Stimulated activated CD4-positive, alpha-beta T cell treated with anti-CD3 and anti-CD28 coated beads, TNF-alpha, amount 100 ng/mL, for 48 hours (primary cell): Measurements from ENCODE around the gene BCAM.
"Not testable (repeated sequence)": the region's sequence is repeated elsewhere in the genome, so short reads cannot be mapped to it uniquely, and the experiment has no call there.

ENCODE experiments used
- DNase-seq, 3 donors: peaks; one replicate each; pipeline ENCODE4 v3.0.0-alpha.2; 2020; ENCODE audit warnings: low read depth in 3 of 3

BCAM gene

GRCh38 chr19:44848036-44848811, 39.3 kb downstream of the BCAM start:
- no peak for DNase-seq

- DNase-seq = no peak
Measured at GRCh38 chr19:44848812-44849447, 40.0 kb downstream of the BCAM start.

- no peak for DNase-seq
Measured at GRCh38 chr19:44850641-44851109, 41.8 kb downstream of the BCAM start.

- no peak for DNase-seq
Measured at GRCh38 chr19:44851427-44851826, 42.5 kb downstream of the BCAM start.

GRCh38 chr19:44855606-44856005, 46.7 kb downstream of the BCAM start:
- no peak for DNase-seq

GRCh38 chr19:44856421-44857083, 47.6 kb downstream of the BCAM start:
- no peak for DNase-seq

- no peak for DNase-seq
Measured at GRCh38 chr19:44857837-44858236, 48.9 kb downstream of the BCAM start.

- DNase-seq = not testable (repeated sequence)
Measured at GRCh38 chr19:44861576-44861975, 52.7 kb downstream of the BCAM start.

GRCh38 chr19:44863990-44864389, 55.1 kb downstream of the BCAM start:
- no peak for DNase-seq

- no peak for DNase-seq
Measured at GRCh38 chr19:44865196-44865767, 56.4 kb downstream of the BCAM start.

- no peak for DNase-seq
Measured at GRCh38 chr19:44866664-44867063, 57.8 kb downstream of the BCAM start.

GRCh38 chr19:44867578-44867977, 58.7 kb downstream of the BCAM start:
- no peak for DNase-seq

GRCh38 chr19:44869733-44870470, 61.0 kb downstream of the BCAM start:
- no peak for DNase-seq
